ENCODE measurements around the gene SORCS1.

- TF ChIP-seq CTCF (conservative IDR thresholded peaks at IDR 0.05 in 1 of 2, IDR thresholded peaks at IDR 0.05 in 1 of 2; ENCODE audit: low read depth in 1 of 2, low read length in 2 of 2) (no peak), EZH2 (IDR thresholded peaks at IDR 0.05; ENCODE audit: low read length, missing control alignments) (no peak)
Measured at GRCh38 chr10:107054469-107055156, 109.9 kb downstream of the SORCS1 start.
